COLO668 (cell line): ENCODE results near the gene SLC27A5.
"Not testable (repeated sequence)": the region's sequence is repeated elsewhere in the genome, so short reads cannot be mapped to it uniquely, and the experiment has no call there.

Source experiments
- DNase-seq: peaks from one replicate; lab custom pipeline; 2025; ENCODE audit not compliant: unreplicated experiment; lab: John Stamatoyannopoulos, UW

Gene SLC27A5

GRCh38 chr19:58471736-58472135 lies 40.1 kb downstream of the SLC27A5 start:
- no peak for DNase-seq

GRCh38 chr19:58470837-58471543 lies 40.8 kb downstream of the SLC27A5 start:
- DNase-seq, result not testable (repeated sequence)

GRCh38 chr19:58469241-58470013 lies 42.4 kb downstream of the SLC27A5 start:
- DNase-seq, result no peak

DNA sequence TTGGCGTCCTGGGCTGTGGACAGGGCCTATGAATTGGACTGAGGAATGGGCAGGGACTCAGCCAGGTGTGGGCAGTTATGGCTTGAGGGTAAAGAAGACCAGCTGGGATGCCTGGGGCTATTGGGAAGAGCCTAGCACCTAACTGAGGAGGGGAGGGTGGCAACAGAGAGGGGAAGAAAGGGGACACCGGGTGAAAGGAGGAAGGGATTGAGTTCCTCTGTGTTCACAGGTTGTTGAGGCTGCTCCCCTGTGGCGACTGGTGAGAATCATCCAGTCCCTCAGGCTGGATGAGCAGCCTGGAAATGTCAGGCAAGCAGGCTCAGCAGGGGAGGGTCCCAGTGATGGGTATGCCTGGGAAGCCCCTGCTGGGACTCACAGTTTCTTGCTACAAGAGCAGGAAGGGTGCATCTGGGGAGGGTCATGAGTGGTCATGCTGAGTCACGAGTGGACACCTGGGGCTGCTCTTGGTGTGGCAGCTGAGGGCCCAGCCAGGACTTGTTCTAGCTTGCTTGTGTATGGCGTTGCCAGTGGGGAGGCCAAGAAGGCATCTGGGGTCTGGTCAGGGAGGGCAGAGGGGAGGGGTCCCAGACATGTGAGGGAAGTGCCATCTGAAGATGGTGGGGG lies 43.5 kb downstream of the SLC27A5 start:
- peak; percentile 31 for DNase-seq

GRCh38 chr19:58466760-58467589 lies 44.8 kb downstream of the SLC27A5 start, which contains the start of gene ZNF324:
ZNF324 (plus strand) TSS chr19:58467080; CDS start chr19:58469186, 2,106 bp downstream.
- DNase-seq, result peak; percentile 99

DNA sequence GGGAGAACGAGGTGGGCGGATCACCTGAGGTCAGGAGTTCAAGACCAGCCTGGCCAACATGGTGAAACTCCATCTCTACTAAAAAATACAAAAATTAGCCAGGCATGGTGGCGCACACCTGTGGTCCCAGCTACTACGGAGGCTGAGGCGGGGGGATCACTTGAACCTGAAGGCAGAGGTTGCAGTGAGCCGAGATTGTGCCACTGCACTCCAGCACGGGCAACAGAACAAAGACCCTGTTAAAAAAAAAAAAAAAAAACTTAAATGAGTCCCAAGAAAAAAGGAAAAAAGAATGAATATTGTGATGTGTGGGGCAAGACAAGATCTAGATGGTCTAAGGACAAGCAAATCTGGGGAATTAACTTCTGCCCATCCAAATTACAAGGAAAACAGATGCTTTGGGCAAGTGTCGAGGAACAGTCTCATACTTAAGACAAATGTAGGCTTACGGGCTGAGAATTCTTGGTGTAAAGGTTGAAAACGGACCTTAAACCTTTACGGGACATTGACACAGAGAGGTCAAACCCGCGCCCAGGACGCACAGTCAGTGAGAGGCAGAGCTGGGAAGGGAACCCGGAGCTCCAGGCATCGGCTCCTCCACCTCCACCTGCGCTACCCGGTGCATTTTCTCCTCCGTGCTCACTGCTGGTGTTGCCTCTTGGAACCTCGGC lies 45.6 kb downstream of the SLC27A5 start:
- no peak for DNase-seq

DNA sequence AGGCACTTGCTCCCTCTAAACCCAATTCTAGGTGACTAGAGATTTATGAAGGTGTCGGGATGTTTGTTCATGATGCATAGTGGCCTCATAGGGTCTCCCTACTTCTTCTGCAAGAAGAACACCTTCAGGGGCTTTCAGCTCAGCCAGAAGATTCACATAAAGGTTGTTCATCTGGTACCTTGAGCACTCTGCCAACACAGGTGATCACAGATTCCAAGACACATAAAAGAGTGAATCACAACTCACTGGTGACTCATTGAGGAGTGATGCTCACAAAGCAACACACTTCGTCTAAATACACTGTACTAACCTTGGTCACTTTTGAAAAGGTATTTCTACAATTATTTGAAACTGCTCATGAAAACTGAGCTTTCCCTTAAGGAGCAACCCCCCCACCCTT lies 51.8 kb downstream of the SLC27A5 start:
- DNase-seq, result no peak

- DNase-seq, result no peak
Observed at GRCh38 chr19:58456111-58456510, 55.7 kb downstream of the SLC27A5 start.

DNA sequence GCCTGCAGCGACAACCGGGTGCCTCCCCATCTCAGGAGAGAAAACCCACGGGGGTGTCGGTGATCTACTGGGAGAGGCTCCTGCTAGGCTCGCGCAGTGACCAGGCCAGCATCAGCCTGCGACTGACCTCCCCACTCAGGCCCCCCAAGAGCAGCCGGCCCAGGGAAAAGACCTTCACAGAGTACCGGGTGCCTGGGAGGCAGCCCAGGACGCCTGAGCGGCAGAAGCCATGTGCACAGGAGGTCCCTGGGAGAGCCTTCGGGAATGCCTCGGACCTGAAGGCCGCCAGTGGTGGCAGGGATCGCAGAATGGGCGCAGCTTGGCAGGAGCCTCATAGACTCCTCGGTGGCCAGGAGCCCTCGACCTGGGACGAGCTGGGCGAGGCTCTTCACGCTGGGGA lies 56.5 kb downstream of the SLC27A5 start:
- DNase-seq, result no peak

DNA sequence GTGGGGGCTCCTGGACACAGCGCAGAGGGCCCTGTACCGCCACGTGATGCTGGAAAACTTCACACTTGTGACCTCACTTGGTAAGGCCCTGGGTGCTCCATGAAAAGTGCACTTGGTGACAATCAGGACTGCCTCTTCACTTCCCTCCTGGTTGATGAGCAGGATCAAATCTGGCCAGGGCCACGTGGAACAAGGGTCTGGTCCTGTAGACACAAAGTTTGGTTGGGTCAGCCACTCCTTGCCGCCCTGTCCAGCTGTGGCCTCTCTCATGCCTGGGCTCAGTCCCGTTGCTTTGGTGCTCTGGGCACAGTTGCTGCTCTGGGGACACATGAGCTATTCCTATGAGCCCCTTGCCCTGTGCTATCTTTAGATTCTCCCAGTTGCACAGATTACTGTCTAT lies 58.0 kb downstream of the SLC27A5 start:
- DNase-seq, result no peak

DNA sequence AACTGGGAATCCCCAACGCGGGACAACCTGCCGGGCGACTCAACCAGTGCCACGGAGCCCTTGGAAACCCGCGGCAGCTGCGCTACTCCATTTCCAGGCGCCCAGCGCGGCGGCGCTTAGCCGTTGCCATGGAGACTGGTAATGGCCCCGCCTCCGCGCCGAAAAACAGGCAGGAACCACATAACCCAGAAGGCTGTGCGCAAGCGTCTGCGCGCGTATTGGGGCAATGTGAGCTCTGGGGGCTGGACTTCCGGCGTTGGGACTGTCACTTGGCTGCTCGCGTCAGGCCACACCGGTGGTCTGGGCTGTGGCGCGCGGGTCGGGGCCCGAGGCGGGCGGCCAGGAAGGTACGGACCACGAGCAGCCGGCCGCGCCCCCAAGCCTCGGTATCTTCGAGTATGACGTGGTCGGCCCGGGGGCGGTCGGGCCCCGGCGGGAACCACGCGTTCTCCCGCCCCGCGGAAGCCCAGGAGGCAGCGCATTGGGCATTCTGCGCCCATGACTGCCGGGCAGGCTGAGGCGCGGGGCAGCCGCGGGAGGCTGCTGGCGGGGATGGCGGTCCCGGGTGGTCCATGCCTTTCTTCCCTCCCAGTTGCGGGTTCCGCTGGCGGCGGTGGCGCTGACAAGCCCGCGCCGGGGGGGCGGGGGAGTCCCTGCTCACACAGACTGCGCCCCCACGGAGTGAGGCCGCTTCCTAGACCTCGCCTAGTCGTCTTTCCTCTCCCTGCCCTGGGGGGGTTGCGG lies 60.3 kb downstream of the SLC27A5 start, which contains the start of gene ZNF324B:
ZNF324B (plus strand) TSS at position 265 of the 744 bp plus-strand sequence. CDS start 2,080 bp downstream, outside the sequence.
- DNase-seq, result peak; percentile 97

DNA sequence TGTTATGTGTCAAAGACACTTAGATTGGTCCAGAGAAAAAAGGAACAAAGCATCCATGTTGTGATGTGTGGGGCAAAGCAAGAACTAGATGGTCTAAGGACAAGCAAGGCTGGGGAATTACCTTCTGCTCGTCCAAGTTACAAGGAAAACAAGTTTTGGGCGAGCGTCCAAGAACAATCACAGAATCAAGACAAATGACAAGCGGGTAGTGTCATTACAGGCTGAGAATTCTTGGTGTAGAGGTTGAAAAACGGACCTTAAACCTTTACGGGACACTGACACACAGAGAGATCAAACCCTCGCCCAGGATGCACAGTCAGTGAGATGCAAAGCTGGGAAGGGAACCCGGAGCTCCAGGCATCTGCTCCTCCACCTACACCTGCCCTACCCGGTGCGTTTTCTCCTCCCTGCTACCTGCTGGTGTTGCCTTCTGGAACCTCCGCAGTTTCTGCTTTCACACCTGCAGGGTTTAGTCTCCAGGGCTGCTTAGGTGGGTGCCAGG lies 60.9 kb downstream of the SLC27A5 start:
- no peak for DNase-seq

DNA sequence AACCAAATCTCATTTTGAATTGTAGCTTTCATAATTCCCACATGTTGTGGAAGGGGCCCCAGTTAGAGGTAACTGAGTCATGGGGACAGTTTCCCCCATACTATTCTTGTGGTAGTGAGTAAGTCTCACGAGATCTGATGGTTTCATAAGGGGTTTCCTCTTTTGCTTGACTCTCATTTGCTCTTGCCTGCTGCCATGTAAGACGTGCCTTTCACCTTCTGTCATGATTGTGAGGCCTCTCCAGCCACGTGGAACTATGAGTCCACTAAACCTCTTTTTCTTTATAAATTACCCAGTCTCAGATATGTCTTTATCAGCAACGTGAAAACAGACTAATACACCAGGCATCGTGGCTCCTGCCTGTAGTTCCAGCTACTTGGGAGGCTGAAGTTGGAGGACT lies 61.8 kb downstream of the SLC27A5 start:
- DNase-seq, result not testable (repeated sequence)

GRCh38 chr19:58448860-58449259 lies 62.9 kb downstream of the SLC27A5 start:
- not testable (repeated sequence) for DNase-seq
